Nephron progenitor cell (in vitro differentiated cells): ENCODE results near the gene MACROH2A1.

Experiments
- DNase-seq: peaks from one replicate; pipeline ENCODE4 v3.0.0; 2021
- H3K27ac Mint-ChIP-seq: 2 replicates; pipeline ENCODE4 v1.8.0; 2021; ENCODE audit warnings: mild to moderate bottlenecking, moderate library complexity, mixed read lengths
- H3K27me3 Mint-ChIP-seq: 2 replicates; pipeline ENCODE4 v1.8.0; 2021; ENCODE audit warnings: mild to moderate bottlenecking, low read depth, mixed read lengths; ENCODE audit not compliant: poor library complexity
- H3K36me3 Mint-ChIP-seq: 2 replicates; pipeline ENCODE4 v1.8.0; 2021; ENCODE audit warnings: low read depth, mixed read lengths
- H3K4me1 Mint-ChIP-seq: 2 replicates; pipeline ENCODE4 v1.8.0; 2021; ENCODE audit warnings: mixed read lengths
- H3K4me3 Mint-ChIP-seq: 2 replicates; pipeline ENCODE4 v1.8.0; 2021; ENCODE audit warnings: mild to moderate bottlenecking, moderate library complexity, mixed read lengths
- H3K9me3 Mint-ChIP-seq: 2 replicates; pipeline ENCODE4 v1.8.0; 2021; ENCODE audit warnings: mild to moderate bottlenecking, moderate library complexity, mixed read lengths
- TF ChIP-seq, protein P1 (sequence below): fragments of 200-600 bp; sonication (generic); IDR thresholded peaks from 2 replicates; pipeline ENCODE4 v1.5.0; 2021; ENCODE audit warnings: antibody characterized with exemption

The MACROH2A1 gene

DNA sequence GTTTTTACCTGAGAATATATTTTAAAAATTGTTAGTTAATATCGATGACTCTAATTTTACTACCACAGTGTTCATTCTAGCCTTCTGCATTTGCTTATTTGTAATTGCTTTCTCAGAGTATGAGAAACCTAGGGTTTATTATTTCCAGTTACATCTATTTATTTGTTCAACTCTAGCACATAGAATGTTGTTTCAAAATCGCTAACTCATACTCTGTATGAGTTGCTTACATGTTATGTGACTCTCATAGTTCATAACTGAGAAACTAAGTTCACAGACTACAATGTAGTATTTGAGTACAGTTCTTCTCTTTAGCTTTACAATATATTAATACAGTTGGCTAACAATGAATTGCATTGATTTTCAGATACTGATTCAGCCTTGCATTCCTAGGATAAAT, 103.2 kb downstream of the MACROH2A1 start:
- Mint-ChIP-seq H3K9me3 (peaks cover 3% of the 10 kb centered on the region), H3K27me3 (peaks cover 4% of the 10 kb centered on the region), H3K4me3 (no peak overlapping the region), H3K36me3 (no peaks in the 10 kb centered on the region), H3K4me1 (no peaks in the 10 kb centered on the region), H3K27ac (no peak overlapping the region)
- DNase-seq, result no peak
- TF ChIP-seq, protein P1, sequence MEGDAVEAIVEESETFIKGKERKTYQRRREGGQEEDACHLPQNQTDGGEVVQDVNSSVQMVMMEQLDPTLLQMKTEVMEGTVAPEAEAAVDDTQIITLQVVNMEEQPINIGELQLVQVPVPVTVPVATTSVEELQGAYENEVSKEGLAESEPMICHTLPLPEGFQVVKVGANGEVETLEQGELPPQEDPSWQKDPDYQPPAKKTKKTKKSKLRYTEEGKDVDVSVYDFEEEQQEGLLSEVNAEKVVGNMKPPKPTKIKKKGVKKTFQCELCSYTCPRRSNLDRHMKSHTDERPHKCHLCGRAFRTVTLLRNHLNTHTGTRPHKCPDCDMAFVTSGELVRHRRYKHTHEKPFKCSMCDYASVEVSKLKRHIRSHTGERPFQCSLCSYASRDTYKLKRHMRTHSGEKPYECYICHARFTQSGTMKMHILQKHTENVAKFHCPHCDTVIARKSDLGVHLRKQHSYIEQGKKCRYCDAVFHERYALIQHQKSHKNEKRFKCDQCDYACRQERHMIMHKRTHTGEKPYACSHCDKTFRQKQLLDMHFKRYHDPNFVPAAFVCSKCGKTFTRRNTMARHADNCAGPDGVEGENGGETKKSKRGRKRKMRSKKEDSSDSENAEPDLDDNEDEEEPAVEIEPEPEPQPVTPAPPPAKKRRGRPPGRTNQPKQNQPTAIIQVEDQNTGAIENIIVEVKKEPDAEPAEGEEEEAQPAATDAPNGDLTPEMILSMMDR, result no peak

DNA sequence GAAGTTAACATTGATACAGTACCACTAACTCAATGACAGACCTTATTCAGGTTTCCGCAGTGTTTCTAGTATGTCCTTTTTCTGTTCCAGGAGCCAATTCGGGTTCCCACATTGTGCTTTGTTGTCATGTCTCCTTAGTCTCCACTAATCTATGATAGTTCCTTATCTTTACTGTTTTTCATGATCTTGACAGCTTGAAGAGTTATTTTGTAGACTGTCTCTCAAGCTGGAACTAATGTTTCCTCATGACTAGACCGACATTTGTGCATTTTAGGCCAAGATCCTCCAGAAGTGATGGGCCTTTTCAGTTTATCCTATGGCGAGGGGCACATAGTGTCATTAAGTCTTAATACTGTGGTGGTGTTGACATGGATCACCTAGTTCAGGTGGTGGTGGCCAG, 104.2 kb downstream of the MACROH2A1 start:
- Mint-ChIP-seq H3K4me3 (no peak overlapping the region), H3K27me3 (peaks cover 4% of the 10 kb centered on the region), H3K9me3 (no peaks in the 10 kb centered on the region), H3K4me1 (no peaks in the 10 kb centered on the region), H3K27ac (no peak overlapping the region), H3K36me3 (no peaks in the 10 kb centered on the region)
- no peak for DNase-seq
- TF ChIP-seq, protein P1, result no peak

DNA sequence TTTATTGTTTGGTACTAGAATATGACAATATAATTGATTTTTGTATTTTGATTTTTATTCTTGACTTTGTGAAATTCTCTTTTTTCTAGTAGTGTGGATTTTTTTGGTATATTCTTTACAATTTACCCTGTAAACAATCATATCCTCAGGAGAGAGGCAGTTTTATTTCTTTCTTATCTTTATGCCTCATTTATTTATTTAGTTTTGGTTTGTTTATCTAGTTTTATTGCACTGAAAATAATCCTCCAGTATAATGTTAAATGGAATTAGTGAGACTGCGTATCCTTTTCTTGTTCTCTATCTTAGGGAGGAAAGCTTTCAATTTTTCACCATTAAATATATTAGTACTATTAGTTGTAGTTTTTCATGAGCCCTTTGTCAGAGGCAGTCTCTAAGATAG, 109.4 kb downstream of the MACROH2A1 start:
- TF ChIP-seq, protein P1, result no peak
- Mint-ChIP-seq H3K27ac (no peak overlapping the region), H3K4me3 (no peak overlapping the region), H3K4me1 (no peaks in the 10 kb centered on the region), H3K9me3 (peaks cover 37% of the 10 kb centered on the region), H3K27me3 (peaks cover 8% of the 10 kb centered on the region), H3K36me3 (no peaks in the 10 kb centered on the region)
- DNase-seq, result no peak

DNA sequence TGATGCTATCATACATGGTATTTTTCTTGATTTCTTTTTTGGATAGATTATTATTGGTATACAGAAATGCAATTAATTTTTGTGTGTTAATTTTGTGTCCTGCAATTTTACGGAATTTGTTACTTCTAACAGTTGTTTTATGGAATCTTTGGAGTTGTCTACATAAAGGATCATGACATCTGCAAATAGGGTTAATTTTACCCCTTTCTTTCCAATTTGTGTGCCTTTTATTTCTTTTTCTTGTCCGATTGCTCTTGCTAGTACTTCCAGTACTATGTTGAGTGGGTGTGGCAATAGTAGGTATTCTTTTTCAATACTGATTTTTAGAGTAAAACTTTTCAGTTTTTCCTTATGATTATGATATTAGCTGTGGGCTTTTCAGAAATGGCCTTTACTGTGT, 111.5 kb downstream of the MACROH2A1 start:
- TF ChIP-seq, protein P1, result no peak

More for the DNA sequence above, 111.5 kb downstream of the MACROH2A1 start:
- Mint-ChIP-seq H3K27ac (no peak overlapping the region), H3K36me3 (no peaks in the 10 kb centered on the region), H3K4me3 (no peak overlapping the region), H3K27me3 (peaks cover 8% of the 10 kb centered on the region), H3K9me3 (peaks cover 49% of the 10 kb centered on the region), H3K4me1 (no peaks in the 10 kb centered on the region)
- DNase-seq, result no peak
